Gastrocnemius medialis (tissue), 4 donors: ENCODE data around the gene ACLY. TPM values are rescaled to one million over a fixed set of nuclear protein-coding genes. Genes with fewer than 3 reads are reported as not detected.

Experiments
- ATAC-seq, 2 donors: fragments of 150-250 bp; one replicate each; pipeline ENCODE4 v1.9.1; 2016
- DNase-seq, 2 donors: peaks; one replicate each; pipeline ENCODE4 v3.0.0-alpha.2; 2019
- H3K27ac ChIP-seq, 4 donors: fragments of 200-600 bp; sonication (generic); 1 replicate in 1 of 4; 2 replicates in 3 of 4; pipeline ENCODE4 v1.5.1; 2016 to 2018; ENCODE audit warnings: mild to moderate bottlenecking in 2 of 4, moderate library complexity in 1 of 4
- H3K27me3 ChIP-seq, 3 donors: fragments of 200-600 bp; sonication (generic) in 2 of 3; 1 replicate in 1 of 3; 2 replicates in 2 of 3; pipeline versions ENCODE4 v1.5.1 to v1.6.0; 2016 to 2019; ENCODE audit warnings: mild to moderate bottlenecking in 1 of 3, moderate library complexity in 1 of 3
- H3K36me3 ChIP-seq, 2 donors: fragments of 200-600 bp; sonication (generic) in 1 of 2; one replicate each; pipeline ENCODE4 v1.5.1; 2017 to 2018
- H3K4me1 ChIP-seq, 2 donors: fragments of 200-600 bp; sonication (generic) in 1 of 2; one replicate each; pipeline ENCODE4 v1.5.1; 2016 to 2017; ENCODE audit warnings: mild to moderate bottlenecking in 2 of 2
- H3K4me3 ChIP-seq, 4 donors: fragments of 200-600 bp; sonication (generic) in 3 of 4; 1 replicate in 1 of 4; 2 replicates in 3 of 4; pipeline ENCODE4 v1.5.1; 2016 to 2019; ENCODE audit warnings: mild to moderate bottlenecking in 2 of 4
- H3K9me3 ChIP-seq, 3 donors: fragments of 200-600 bp; sonication (generic) in 2 of 3; 1 replicate in 1 of 3; 2 replicates in 2 of 3; pipeline ENCODE4 v1.5.1; 2016 to 2019
- POLR2A ChIP-seq, 2 donors: fragments of 450-650 bp; IDR thresholded peaks; one replicate each; pipeline ENCODE4 v1.6.1; 2017; ENCODE audit warnings: antibody characterized with exemption in 2 of 2, mild to moderate bottlenecking in 2 of 2, moderate library complexity in 2 of 2
- in situ Hi-C, 4 donors: fragments of 200-750 bp; cut with MboI; loops; one replicate each; pipeline versions ENCODE4 v1.15.0 to v1.8.0; 2017; ENCODE audit warnings: low sequenced_read_pairs in 4 of 4
- intact Hi-C: fragments of 100-400 bp; cut with DNase I; formaldehyde crosslinking; loops from one replicate; pipeline ENCODE4 v1.15.1; 2023; ENCODE audit warnings: low total_unique reads
- total RNA-seq, 4 donors: library from RNA; depleted of rRNA; stranded (reverse); fragments of >200 nt; gene quantifications; one replicate each; pipeline versions ENCODE4 v1.1.0 to v1.2.3, GENCODE V29; 2016
- TF ChIP-seq, protein P1 (sequence below), 5 experiments: fragments of 450-650 bp in 3 of 5; fragments of 200-600 bp in 2 of 5; sonication (generic) in 2 of 5; IDR thresholded peaks in 4 of 5; conservative IDR thresholded peaks in 1 of 5; 1 replicate in 4 of 5; 2 replicates in 1 of 5; pipeline ENCODE4 v1.5.1; 2016 to 2019; ENCODE audit warnings: antibody characterized with exemption in 5 of 5, mild to moderate bottlenecking in 3 of 5, moderate library complexity in 3 of 5

ACLY gene
- total RNA-seq, 4 donors from 2014 or later, result 20.8 to 35.0 (median 30.7) TPM

DNA sequence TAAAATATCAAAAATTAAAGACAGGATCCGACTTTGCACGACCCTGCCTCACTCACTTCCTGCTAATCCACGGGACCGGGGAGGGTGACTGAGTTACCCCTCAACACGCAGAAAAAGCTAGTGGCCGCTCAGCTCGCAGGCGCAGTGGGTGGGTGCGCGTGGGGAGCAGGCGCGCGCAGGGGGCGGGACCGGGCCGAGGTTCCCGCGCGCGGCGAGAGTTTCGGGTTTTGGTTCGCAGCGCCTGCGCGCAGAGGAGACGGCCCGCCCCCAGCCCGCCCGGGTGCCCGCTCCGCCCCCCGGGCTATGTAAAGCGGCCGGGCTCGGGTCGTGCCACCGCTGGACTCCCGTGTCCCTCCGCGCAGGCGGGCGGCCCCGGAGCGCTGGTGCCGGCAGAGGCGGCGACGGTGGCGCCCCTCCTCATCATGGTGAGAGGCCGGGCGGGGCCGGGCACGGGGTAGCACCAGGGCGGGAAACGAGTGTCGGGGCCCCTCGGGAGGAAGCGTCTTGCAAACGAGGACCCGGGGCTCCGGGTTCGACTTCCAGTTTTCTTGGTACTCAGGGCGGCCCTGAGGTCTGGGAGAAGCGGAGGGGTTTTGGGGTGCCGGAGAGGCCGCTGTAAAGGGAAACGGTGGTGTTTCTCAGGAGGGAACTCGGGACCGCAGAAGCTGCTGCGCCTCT is 47.9 kb upstream of the ACLY start, which contains the start of gene CNP:
Gene CNP, plus strand, starts transcription at position 333 of the 678 bp plus-strand sequence. Its CDS starts 90 bp downstream, at position 423.
- H3K4me3 ChIP-seq, result peak within 1 kb of the TSS; percentile 86 to 97 (median 92)
- H3K4me1 ChIP-seq, result peaks cover 24 to 27% of the 10 kb centered on the region in 2 donors
- H3K27ac ChIP-seq, result peak within 1 kb of the TSS; percentile 91 to 95 (median 92)
- H3K27me3 ChIP-seq, result no peaks in the 10 kb centered on the region
- H3K36me3 ChIP-seq, result peaks cover 0 to 18% of the 10 kb centered on the region in 2 donors
- peak; percentile 85 to 89 for TF ChIP-seq POLR2A (IDR thresholded peaks at IDR 0.05)
- TF ChIP-seq, protein P1, sequence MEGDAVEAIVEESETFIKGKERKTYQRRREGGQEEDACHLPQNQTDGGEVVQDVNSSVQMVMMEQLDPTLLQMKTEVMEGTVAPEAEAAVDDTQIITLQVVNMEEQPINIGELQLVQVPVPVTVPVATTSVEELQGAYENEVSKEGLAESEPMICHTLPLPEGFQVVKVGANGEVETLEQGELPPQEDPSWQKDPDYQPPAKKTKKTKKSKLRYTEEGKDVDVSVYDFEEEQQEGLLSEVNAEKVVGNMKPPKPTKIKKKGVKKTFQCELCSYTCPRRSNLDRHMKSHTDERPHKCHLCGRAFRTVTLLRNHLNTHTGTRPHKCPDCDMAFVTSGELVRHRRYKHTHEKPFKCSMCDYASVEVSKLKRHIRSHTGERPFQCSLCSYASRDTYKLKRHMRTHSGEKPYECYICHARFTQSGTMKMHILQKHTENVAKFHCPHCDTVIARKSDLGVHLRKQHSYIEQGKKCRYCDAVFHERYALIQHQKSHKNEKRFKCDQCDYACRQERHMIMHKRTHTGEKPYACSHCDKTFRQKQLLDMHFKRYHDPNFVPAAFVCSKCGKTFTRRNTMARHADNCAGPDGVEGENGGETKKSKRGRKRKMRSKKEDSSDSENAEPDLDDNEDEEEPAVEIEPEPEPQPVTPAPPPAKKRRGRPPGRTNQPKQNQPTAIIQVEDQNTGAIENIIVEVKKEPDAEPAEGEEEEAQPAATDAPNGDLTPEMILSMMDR (IDR thresholded peaks at IDR 0.05 in 4 of 5, conservative IDR thresholded peaks at IDR 0.05 in 1 of 5), result peak in 1 of 5 experiments; percentile 9
- H3K9me3 ChIP-seq, result no peaks in the 10 kb centered on the region
- peak; percentile 80 to 89 for DNase-seq
- ATAC-seq, result peak; percentile 79 to 86
- intact Hi-C loops (loop anchor here (1.0 to 2.0 kb wide), 5 partner anchors 36 to 188 kb away; partner anchors contain the start of genes DHX58, DNAJC7, ODAD4 and RAB5C), in situ Hi-C loops (loop anchor here in 2 of 4 donors (10.0 kb wide), 1 partner anchor 148 kb away; the partner anchor contains the start of gene DHX58 (in 2 of the 2))

DNA sequence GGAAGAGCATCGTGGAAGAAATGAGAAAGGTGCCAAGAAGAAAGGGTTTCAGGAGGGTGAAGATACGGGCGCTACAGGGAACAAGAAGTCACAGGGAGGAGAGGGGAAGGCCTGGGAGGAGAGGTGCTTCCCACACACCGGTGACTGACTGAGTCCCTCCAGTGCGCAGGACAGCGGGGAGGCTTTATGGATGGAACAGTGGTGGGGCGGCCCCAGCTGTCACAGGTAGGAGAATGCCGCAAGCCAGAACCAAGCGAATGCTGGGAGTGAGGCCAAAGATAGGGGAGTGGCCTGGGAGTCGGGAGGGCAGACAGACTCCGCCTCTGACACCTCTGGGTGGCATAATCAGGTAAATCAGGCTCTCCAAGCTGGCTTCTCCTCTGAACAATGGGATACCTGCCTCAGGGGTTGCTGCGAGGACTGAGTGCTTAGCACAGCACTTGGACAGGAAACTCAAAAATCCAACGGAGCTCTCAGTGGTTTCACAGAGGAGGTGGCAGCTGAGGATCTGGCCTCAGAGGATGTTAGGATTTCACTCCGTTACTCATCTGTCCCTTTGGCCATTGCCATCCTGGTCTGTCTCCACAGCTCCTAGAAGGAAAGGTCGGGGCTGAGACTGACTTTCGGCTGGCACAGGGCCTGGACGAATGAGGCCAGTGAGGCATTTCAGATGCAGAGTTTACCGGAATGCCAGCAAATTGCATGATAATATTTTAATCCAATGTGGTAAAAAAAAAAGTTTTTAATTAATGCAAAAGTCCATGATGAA is 47.1 kb upstream of the ACLY start:
- ATAC-seq (peak; percentile 53 to 55), DNase-seq (peak in 1 of 2 donors; percentile 62)
- peak overlapping the region; percentile 91 to 95 (median 92) for H3K27ac ChIP-seq
- in situ Hi-C loops (loop anchor here in 2 of 4 donors (10.0 kb wide), 1 partner anchor 149 kb away; the partner anchor contains the start of gene DHX58 (in 2 of the 2)), intact Hi-C loops (loop anchor here (1.0 to 2.0 kb wide), 5 partner anchors 36 to 189 kb away; partner anchors contain the start of genes DHX58, DNAJC7, ODAD4 and RAB5C)
- peak overlapping the region; percentile 86 to 97 (median 92) for H3K4me3 ChIP-seq
- no peaks in the 10 kb centered on the region for H3K27me3 ChIP-seq
- TF ChIP-seq, protein P1 (IDR thresholded peaks at IDR 0.05 in 4 of 5, conservative IDR thresholded peaks at IDR 0.05 in 1 of 5), result no peak
- TF ChIP-seq POLR2A (IDR thresholded peaks at IDR 0.05), result no peak
- no peaks in the 10 kb centered on the region for H3K9me3 ChIP-seq
- peaks cover 24 to 27% of the 10 kb centered on the region in 2 donors for H3K4me1 ChIP-seq
- H3K36me3 ChIP-seq, result peaks cover 0 to 18% of the 10 kb centered on the region in 2 donors

DNA sequence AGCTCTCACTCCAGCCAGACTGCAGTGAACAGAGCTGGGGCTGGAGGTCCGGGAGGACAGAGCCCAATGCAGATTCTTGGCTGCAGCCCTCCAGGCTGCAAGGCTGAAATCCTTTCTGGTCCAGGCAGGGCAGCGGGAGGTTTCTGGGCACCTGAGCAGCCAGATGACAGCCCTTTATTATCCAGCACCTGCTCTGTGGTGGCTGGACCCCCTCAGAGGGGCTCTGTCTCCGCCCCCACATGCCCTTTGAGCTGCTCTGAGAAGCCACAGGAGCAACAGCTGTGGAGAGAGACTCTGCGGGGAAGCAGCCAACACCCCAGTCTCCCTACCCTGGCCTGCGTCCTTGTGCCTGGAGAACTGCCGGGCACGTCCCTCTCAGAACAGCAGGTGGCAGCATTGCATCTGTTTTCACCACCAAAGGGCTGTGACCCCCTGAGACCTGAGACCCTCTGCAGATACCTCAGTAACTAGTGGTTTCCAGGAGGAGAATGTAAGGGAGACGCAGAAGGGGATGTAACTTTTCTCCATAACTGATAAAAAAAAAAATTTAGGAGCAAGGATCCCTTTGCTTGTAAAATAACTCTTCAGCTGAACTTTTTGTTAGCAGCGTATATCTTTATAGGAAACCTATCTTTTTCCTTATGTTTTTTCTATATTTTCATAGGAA is 44.1 kb upstream of the ACLY start:
- peak; percentile 40 to 54 for ATAC-seq
- Histone ChIP-seq H3K36me3 (no peaks in the 10 kb centered on the region), H3K27ac (peak overlapping the region; percentile 33 to 75 (median 64)), H3K4me1 (peaks cover 19 to 22% of the 10 kb centered on the region in 2 donors), H3K9me3 (no peaks in the 10 kb centered on the region), H3K4me3 (no peak overlapping the region), H3K27me3 (no peaks in the 10 kb centered on the region)
- peak; percentile 64 to 80 for DNase-seq
- TF ChIP-seq POLR2A (IDR thresholded peaks at IDR 0.05), result no peak
- TF ChIP-seq, protein P1 (IDR thresholded peaks at IDR 0.05 in 4 of 5, conservative IDR thresholded peaks at IDR 0.05 in 1 of 5), result peak; percentile 81 to 91 (median 88)
- in situ Hi-C loops, result loop anchor here (5.0 to 10.0 kb wide), 2 partner anchors 152 to 154 kb away; partner anchors contain the start of gene DHX58 (in 2 of the 4)
- intact Hi-C loops, result no loop called here

DNA sequence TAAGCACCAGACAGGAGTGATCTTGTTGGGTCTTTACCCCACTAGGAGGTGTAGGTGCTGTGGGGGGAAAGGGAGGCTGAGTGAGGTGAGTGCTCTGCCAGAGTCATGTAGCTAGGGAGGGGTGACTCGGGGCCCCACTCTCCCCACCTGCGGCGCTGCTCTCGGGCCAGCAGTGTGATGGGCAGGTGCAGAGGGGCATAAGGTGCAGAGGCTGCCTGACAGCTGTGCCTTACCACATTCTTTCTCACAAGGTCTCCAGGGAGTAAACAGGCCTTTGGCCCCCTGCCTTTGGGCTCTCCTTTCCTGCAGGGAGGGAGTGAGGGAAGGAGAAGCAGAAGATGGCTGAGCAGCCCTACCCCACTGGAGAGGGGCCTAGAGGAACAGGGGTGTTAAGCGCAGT is 43.4 kb upstream of the ACLY start:
- TF ChIP-seq, protein P1 (IDR thresholded peaks at IDR 0.05 in 4 of 5, conservative IDR thresholded peaks at IDR 0.05 in 1 of 5), result no peak
- no peak for TF ChIP-seq POLR2A (IDR thresholded peaks at IDR 0.05)
- H3K4me1 ChIP-seq, result peaks cover 14% of the 10 kb centered on the region in 2 donors
- DNase-seq (no peak), ATAC-seq (no peak)
- intact Hi-C loops (no loop called here), in situ Hi-C loops (loop anchor here (5.0 to 10.0 kb wide), 2 partner anchors 153 to 155 kb away; partner anchors contain the start of gene DHX58 (in 2 of the 4))
- H3K27me3 ChIP-seq, result no peaks in the 10 kb centered on the region
- no peaks in the 10 kb centered on the region for H3K36me3 ChIP-seq
- no peaks in the 10 kb centered on the region for H3K9me3 ChIP-seq
- no peak overlapping the region for H3K27ac ChIP-seq
- H3K4me3 ChIP-seq, result no peak overlapping the region
